ENCODE results near the gene STMN3. TPM values are rescaled to one million over a fixed set of nuclear protein-coding genes. Genes with fewer than 3 reads are reported as not detected.

STMN3 gene
- total and polyA plus RNA-seq, 8 donors, result 4.4 to 37.8 (median 9.7) TPM

DNA sequence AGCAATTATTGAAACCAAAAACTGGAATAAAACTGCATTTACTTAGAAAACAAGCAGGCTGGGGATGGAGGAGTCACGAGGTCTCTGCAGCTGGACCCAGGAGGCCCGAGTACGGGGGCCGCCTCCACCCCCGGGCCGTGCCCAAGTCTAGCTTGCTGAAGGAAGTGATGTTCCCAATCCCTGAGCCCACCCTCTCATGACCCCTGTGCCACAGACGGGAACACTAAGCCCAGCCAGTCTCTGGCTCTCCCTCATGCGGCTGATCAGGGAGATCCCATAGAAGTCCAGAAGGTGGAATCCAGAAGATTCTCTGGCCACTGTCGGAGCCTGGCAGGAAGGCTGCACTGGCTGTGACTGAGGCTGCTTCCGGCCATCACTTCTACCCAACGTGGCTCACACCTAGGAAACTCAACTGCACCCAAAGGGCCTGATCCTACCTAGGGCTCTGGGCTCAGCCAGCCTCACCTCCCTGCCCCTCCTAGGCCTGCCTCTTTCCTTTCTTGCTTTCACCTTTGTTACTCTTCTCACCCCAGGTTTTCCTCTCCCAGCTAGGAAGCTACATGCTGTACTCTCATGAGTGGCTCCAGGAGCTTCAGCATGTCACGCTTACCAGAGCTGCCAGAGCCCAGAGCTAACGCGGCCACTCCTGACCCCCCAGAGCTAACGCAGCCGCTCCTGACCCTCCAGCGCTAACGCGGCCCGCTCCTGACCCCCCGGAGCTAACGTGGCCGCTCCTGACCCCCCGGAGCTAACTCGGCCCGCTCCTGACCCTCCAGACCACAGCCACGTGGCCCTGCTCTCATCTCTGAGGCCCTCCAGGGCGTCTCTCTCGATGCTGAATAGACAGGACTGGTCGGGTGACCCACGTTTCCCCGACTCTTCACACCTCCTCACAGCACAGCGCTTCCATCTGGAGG, 54.5 kb downstream of the STMN3 start:
- peak in 1 of 6 donors; percentile 39 for DNase-seq
- ATAC-seq, result no peak
- intact Hi-C loops (cut with DNase I), result no loop called here
- peaks cover 0 to 46% (median 8%) of the 10 kb centered on the region in 3 donors for H3K36me3 ChIP-seq
- no peaks in the 10 kb centered on the region for H3K4me1 ChIP-seq
- no peak for FAIRE-seq
- WGBS, 2 donors, result 90 to 92% methylated on average over 33 of the region's 33 CpGs
- no peaks in the 10 kb centered on the region for H3K9me3 ChIP-seq
- TF ChIP-seq, protein P1, sequence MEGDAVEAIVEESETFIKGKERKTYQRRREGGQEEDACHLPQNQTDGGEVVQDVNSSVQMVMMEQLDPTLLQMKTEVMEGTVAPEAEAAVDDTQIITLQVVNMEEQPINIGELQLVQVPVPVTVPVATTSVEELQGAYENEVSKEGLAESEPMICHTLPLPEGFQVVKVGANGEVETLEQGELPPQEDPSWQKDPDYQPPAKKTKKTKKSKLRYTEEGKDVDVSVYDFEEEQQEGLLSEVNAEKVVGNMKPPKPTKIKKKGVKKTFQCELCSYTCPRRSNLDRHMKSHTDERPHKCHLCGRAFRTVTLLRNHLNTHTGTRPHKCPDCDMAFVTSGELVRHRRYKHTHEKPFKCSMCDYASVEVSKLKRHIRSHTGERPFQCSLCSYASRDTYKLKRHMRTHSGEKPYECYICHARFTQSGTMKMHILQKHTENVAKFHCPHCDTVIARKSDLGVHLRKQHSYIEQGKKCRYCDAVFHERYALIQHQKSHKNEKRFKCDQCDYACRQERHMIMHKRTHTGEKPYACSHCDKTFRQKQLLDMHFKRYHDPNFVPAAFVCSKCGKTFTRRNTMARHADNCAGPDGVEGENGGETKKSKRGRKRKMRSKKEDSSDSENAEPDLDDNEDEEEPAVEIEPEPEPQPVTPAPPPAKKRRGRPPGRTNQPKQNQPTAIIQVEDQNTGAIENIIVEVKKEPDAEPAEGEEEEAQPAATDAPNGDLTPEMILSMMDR (IDR thresholded peaks at IDR 0.05), result no peak
- H3K27me3 ChIP-seq, result no peaks in the 10 kb centered on the region
- no peak overlapping the region for H3K27ac ChIP-seq
- no peak overlapping the region for H3K4me3 ChIP-seq

DNA sequence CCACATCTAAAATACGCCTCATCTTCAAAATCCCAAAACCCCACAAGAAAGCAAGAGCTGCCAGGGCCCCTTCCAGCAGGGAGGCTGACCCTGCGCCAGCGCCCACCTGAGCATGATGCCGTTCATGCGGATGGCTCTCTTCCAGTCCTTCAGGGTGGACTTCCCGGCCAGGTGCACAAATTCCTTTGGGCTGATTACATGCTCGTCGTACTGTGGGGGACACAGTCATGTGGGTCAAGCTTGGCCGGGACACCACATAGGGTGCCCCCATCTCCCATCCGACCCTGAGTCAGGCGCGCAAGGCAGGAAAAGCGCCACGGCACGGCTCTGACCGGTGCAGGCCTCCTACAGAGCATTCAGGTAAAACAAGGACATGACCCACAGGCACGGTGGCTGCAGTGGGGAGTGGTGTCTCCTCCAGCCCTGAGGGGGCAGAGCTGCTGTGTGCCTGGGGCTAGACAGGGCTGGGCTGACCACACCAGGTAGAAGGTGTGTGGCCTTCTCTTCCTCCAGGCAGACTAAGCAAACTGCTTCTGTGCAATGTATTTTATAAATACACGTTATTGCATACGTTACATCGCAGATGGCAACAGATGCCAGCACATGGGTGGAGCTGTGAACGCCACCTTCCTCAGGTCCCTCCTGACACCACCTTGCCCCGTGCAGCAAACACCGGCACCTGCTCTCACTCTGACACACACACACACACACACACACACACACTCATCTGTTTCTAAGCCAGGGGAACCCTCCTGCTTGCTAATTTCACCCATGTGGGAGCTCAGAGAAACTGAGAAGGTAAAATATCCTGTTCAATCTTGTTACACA, 55.4 kb downstream of the STMN3 start:
- TF ChIP-seq, protein P1 (IDR thresholded peaks at IDR 0.05), result no peak
- no peaks in the 10 kb centered on the region for H3K4me1 ChIP-seq
- no peak overlapping the region for H3K4me3 ChIP-seq
- intact Hi-C loops (cut with DNase I), result no loop called here
- no peaks in the 10 kb centered on the region for H3K9me3 ChIP-seq
- no peak for FAIRE-seq
- WGBS, 2 donors, result 87 to 90% methylated on average over 23 of the region's 23 CpGs
- DNase-seq, result peak in 1 of 6 donors; percentile 59
- no peaks in the 10 kb centered on the region for H3K27me3 ChIP-seq
- H3K36me3 ChIP-seq, result peaks cover 0 to 45% (median 8%) of the 10 kb centered on the region in 3 donors
- no peak overlapping the region for H3K27ac ChIP-seq
- ATAC-seq, result no peak

DNA sequence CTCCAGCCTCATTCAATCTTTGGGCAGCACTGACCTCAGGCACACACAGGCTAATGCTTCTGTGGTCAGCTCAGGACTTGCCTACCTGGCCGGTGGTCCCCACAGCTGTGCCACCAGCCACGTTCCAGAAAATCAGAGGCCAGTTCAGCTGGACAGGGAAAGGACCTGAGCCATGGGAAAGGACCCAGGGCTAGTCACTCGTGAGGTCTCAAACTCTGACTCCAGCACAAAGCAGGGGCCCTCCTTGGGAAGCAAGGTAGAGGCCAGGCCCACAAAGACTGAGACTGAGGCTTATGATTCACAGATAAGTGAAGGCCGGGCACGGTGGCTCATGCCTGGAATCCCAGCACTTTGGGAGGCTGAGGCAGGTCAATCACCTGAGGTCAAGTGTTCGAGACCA, 56.8 kb downstream of the STMN3 start:
- Histone ChIP-seq H3K4me3 (no peak overlapping the region), H3K9me3 (no peaks in the 10 kb centered on the region), H3K27me3 (no peaks in the 10 kb centered on the region), H3K27ac (no peak overlapping the region), H3K4me1 (no peaks in the 10 kb centered on the region), H3K36me3 (peaks cover 0 to 47% (median 3%) of the 10 kb centered on the region in 3 donors)
- ATAC-seq (no peak), DNase-seq (peak in 1 of 6 donors; percentile 13), FAIRE-seq (no peak)
- intact Hi-C loops (cut with DNase I), result no loop called here
- WGBS, 2 donors, result 88 to 89% methylated on average over 6 of the region's 6 CpGs
- TF ChIP-seq, protein P1 (IDR thresholded peaks at IDR 0.05), result no peak

DNA sequence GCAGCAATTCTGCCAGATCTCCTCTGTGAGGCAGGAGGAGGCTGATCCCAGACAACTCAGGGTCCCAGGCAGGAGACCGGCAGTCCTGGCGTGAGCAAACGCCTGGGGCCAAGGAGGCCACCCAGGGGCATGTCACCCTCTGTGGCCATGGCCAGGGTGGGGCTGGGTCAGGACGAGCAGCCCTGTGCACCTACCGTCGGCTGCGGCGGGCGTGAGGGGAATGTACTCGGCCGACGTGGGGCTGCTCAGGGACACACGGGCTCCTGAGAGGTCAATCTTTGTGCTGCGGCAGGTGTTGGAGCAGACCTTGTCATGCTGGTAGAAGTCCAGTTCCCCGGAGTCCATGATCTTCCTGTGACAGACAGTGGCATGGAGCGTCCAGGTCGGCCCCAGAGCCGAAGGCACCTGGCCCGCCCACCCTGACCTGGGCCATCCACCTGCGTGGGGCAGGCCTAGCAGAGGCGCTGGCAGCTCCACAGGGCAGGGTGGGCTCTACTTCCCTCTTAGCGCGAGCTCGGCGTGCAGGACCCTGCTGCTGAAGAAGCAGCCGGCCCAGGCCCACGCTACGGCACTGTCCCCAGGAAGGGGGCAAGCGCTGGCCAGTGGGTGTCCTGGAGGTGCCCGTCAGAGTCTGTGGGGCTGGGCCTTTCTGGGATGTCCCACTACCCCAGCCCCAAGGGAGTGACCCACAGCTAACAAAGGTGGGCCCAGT, 57.7 kb downstream of the STMN3 start:
- peak in 1 of 4 donors; percentile 14 for ATAC-seq
- no peak overlapping the region for H3K4me3 ChIP-seq
- H3K9me3 ChIP-seq, result no peaks in the 10 kb centered on the region
- TF ChIP-seq, protein P1 (IDR thresholded peaks at IDR 0.05), result no peak
- H3K27me3 ChIP-seq, result no peaks in the 10 kb centered on the region
- H3K4me1 ChIP-seq, result no peaks in the 10 kb centered on the region
- intact Hi-C loops (cut with DNase I), result no loop called here
- DNase-seq, result peak in 1 of 6 donors; percentile 67
- peaks cover 0 to 41% (median 3%) of the 10 kb centered on the region in 3 donors for H3K36me3 ChIP-seq
- FAIRE-seq, result no peak
- 93 to 95% methylated on average over 27 to 30 of the region's 30 CpGs for WGBS, 2 donors
- no peak overlapping the region for H3K27ac ChIP-seq
